GM21737 (cell line): ENCODE measurements around the gene MKRN2.
"Not testable (repeated sequence)": the region's sequence is repeated elsewhere in the genome, so short reads cannot be mapped to it uniquely, and the experiment has no call there.

Source experiments
- ATAC-seq: cut with Tn5 transposase; IDR thresholded peaks from one replicate; pipeline ENCODE4 v1.9.1; 2021; ENCODE audit warnings: mild to moderate bottlenecking, moderate library complexity; ENCODE audit not compliant: unreplicated experiment

MKRN2 gene

DNA sequence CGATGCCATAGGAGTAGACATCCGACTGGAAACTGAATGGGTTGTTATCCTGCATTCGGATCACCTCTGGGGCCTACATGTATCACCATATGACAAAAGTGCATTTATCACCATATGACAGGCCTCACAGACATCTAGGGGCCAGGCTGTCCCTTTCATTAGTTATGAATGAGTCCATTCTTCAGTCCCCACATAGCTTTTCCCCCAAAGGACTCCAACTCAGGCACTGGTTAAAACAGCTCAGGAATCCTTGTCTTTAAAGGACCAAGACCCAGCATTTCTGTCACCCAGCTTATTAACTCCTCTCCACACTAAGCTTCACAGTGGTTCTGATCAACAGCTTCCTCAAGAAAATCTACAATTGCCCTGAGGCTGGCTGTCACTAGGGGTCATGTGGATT, 28.3 kb downstream of the MKRN2 start:
- ATAC-seq = no peak

DNA sequence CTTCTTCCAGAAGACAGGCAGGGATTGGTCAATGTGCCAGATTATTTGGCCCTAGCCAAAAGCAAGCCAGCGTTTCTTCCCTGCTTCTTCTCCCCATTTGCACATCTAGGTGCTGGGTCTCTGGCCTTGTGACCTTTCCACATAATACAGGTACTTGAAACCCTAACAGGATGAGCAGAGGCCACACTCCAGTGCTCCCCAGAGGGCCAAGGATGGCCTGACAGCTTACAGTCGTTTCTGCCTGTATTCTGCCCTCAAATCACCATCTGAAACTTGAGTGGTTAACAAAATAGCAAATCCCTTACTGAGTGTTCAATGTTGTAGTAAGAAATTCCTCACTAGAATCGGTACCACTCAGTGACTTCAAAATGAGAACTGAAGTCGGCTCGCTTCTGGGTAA, 29.1 kb downstream of the MKRN2 start:
- ATAC-seq = no peak

DNA sequence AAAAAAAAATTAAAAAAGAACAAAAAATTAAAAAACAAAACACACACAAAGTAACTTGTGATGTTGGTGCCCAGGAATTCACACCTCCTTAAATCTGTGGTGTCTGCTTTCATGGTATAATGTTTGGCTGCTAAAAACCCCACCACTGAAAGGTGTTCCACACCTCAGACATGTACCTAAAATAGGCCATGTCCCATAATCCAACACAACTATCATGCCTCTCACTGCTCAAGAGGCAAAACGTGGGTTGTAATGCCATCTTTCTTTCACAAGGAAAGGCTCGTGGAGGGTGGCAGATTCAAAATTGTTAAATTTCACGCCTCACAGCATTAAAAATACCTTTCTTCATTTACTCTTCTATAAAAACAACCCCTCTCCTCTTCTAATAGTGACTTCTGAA, 29.5 kb downstream of the MKRN2 start:
- no peak for ATAC-seq

DNA sequence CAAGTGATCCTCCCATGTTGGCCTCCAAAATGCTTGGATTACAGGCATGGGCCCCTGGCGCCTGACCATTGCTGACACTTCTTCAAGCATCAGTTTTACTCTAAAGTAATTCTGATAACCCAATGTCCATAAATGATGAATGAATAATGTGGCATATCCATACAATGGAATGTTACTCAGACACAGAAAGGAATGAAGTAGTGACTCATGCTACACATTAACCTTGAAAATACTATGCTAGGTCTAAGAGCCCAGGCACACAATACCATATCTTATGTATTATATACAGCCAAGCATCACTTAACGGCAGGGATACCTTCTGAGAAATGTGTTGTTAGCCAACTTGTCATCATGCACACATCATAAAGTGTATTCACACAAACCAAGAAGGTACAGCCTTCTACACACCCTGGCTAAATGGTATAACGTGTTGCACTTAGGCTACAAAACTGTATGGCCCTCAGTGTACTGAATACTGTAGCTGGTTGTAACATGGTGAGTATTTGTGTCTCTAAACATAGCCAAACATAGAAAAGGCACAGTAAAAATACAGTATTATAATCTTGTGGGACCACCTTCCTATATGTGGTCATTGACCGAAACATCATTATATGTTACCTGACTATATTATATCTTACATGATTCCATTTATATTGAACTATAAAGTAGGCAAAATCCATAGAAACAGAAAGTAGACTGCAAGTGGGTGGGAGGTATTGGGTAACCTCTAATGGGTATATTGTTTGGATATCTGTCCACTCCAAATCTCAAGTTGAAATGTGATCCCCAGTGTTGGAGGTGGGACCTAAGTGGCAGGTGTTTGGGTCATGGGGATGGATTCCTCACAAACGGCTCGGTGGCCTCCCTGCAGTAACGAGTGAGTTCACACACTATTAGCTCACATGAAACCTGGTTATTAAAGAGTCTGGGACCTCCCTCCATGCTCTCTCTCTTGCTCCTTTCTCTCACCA, 31.4 kb downstream of the MKRN2 start:
- ATAC-seq = no peak

DNA sequence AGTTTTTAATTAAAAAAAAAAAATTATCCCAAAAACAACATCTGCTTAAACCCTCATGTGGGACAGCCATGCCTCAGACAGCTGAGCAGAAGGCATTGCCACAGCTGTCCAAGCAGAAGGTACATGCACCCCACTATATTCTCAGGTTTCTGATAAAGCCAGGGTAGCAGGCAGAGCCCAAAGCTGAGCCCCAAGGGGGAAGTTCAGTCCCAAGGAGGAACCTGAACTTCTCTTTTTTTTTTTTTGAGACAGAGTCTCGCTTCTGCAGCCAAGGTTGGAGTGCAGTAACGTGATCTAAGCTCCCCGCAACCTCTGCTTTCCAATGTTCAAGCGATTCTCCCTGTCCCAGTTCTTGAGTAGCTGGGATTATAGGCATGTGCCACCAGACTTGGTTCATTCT, 33.2 kb downstream of the MKRN2 start:
- ATAC-seq = no peak

DNA sequence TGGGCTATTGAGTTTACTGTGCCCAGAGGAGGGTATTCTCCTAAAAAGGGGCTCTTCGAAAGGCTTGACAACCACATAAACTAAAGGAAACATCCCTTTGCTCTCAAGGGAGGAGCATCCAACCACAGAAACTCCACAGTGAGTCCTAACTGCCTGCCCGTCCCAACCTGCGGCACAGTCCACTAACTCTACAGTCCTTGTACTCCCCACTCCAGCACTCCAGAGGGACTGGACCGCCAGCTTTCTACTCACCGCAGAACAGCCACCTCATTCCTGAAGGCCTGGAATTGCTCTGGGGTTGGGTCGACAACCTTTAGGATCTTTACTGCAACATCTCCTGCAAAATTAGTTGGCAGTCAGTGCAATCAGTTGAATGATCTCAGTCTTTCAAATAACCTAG, 34.6 kb downstream of the MKRN2 start:
- ATAC-seq = no peak

DNA sequence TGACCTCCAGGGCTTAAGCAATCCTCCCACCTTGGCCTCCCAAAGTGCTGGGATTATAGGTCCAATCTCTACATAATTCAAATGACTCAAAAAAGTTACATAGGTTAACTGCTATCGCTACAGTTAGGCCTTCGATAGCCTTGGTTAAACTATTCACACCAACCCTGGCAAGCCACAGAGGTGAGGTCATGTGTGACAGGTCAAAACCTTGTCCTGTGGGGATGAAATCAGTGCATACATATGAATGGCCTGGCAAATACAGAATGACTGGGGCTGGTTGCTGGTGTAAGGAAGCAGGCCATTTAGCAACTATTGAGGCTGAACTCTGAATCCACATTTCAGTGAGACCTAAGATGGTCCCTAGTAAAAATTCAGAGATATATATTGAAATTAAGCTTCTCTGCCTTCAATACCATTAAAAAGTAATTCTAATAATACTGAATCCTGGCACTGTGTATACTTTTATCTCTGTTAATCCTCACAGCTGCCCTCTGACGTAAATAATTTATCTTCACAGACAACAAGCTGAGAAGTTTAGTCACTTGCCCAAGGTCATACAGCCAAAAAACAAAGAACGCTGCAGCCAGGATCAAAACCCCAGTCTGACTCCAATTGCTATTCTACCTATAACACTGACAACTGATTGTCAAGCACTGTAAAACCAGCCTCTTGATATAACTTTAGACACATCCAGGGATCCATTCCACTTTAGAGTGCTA, 35.3 kb downstream of the MKRN2 start:
- ATAC-seq = no peak

DNA sequence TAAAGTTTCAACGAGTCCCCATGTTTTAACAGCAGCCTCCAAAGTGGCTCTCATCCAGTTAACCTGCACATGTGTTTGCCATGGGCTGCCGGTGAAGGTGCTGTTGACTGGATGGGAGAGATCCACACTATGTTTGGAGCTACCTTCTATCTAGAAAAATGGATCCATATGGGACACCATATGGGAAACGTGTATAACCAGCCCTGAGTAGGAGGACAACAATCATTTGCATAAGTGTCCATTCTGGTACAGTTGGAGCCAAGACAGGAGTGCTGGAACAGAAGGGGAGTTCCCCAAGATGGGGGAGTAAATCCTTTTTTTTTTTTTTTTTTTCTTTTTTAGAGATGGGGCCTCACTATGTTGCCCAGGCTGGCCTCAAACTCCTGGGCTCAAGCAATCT, 36.6 kb downstream of the MKRN2 start:
- ATAC-seq = no peak

DNA sequence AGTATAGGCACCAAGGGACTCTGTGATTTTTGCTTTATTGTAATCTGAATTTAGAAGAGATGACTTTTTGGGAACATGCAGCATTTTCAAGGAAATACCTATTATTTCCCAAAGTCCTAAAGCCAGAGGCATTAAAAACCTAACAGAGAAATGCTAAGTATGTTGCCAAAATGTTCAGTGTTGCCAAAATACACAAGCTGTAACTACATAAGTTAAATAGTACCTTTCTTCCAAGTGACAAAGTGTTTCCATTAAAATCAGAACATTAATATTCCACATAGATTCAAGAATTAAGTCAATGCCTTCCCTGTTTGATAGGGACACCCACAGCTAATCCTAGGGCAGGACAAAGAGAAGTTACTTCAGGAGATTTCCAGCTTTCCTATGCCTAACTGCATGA, 42.0 kb downstream of the MKRN2 start:
- ATAC-seq = no peak

DNA sequence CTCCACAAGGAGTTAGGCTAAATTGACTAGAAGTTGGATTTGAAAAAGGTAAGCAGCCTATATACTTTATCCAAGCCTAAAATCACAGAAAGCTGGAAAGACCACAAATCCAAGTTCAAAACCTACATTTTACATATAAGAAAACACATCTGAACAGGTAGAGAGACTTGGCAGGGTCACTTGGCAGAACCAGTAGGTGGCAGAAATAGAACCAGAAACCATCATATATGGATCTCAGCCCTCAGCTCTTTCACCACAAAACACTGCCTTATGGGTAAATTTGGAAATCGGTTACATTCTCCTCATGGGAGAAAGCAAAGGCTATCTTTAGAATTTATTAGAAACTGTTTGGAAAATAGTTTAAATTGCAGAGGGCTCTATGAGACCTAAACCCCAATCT, 44.2 kb downstream of the MKRN2 start:
- no peak for ATAC-seq

DNA sequence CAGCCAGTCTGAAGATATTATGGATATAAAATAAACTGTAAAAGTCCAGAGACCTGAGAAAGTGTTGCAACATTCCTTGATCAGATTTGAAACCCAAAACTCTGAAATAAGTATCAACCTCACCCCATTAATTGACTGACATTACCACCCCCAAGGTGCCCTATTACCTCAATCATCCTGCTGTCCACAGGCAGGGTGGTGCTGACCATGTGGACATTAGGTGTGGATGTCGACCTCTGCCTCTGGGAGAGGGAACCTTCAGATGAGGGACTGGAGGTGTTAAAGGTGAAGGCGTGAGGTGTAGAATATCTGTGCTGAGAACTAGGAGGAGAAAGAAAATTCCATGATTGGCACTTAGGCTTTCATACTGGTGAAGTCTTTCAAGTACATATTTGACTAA, 47.1 kb downstream of the MKRN2 start:
- no peak for ATAC-seq

DNA sequence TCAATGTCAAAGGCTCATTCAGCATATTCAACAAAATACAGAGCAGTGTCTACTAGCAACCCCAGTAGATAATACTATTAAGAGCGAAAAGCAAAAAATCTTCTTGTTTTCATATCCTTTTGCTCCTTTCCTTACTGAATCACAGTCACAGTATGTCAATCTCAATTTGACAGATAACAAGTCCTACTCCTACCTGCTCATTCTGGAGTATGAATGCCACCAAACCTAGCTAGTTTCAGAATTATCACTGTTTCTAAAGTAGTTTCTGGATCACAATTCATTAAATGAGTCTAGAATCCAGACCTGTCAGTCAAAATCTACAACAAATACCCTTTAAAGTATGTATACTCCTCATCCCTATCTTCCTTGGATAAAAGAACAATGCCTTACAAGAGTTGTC, 51.5 kb downstream of the MKRN2 start:
- ATAC-seq = no peak

DNA sequence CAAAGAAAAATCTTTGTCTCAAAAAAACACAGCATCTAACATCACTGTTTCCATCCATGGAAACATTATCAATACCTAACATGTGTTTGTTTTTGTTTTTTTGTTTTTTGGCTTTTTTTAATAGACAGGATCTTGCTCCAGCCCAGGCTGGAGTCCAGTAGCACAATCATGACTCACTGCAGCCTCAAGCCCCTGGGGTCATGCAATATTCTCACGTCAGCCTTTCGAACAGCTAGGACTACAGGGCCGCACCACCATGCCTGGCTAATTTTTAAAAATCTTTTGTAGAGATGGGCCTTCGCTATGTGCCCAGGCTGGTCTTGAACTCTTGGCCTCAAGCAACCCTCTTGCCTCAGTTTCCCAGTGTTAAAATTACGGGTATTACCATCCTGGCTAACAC, 54.2 kb downstream of the MKRN2 start:
- no peak for ATAC-seq

DNA sequence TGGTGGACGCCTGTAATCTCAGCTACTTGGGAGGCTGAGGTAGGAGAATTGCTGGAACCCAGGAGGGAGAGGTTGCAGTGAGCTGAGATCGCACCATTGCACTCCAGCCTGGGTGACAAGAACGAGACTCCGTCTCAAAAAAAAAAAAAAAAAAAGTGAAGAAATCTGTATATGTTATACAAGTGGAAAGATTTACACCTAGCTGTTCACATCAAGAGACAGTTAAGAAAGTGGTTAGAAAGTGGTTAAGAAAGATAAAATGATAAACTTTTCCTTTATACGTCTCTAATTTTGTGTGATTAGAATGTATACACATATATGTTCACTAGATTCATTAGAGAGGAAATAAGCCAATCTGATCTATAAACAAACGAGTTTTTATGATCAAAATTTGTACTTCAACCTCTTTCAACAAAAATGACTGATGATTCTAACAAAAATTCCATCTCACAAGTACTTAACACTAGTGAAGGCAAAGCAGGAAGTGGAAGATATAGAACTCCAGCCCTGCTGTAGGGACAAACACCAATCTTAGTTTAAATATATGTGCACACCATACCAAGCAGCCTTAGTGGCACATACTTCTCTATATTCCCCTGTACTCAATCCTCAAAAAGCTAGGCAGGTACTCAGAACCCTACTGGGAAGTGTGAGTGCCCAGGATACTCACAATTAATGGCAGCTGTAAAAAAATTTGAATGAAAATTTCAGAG, 55.8 kb downstream of the MKRN2 start:
- no peak for ATAC-seq

DNA sequence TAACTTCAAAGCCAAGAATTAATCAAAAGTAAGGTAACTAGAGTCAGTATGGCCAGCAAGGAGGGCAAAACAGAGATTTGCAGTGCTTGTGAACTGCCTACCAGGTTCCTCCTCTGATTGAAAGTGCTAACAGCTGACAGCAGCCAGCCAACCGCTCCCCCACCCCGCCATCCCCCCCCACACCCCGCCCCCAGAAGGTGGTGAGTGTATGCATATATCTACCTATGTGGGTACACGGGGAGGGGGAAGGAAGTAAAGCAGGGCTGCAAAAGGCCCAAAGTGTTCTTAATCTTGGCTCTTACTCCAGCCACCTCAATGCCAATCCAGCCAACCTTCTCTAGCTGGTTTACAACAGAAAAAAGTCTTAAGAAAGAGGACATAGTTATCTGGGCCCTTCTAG, 56.4 kb downstream of the MKRN2 start:
- ATAC-seq = no peak

DNA sequence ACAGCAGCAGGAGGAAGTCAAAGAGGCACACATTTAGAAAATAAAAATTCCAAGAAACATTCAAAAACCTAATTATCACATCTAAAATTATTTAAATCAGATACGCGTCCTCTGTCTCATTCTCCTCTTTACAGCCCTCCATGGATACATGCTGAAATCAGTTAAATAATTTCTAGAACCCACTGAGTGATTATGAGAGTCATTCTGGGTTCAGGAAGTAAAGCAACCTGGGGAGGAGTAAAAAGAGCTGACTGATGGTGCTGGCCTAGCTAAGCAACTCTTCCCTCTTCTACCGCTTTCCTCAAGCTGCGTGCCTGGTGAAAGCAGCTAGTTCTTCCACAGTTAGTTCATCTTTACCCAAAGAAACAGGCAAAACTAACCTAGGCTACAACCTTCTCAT, 58.4 kb downstream of the MKRN2 start:
- no peak for ATAC-seq

DNA sequence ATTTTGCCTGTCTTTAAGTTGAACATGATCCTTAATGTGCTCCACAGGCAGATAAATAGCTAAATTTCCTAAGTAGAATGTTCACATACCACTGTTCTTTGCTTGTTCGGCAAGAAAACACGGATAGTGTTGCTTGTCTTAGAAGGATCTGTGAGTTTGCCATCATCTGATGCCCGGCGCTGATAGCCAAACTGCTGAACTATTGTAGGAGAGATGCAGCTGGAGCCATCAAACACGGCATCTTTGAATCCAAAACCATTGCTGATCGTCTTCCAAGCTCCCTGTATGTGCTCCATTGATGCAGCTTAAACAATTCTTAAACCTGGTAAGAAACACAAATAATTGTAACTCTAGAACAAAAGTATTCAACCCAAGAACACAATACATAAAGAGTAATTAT, 61.5 kb downstream of the MKRN2 start:
- no peak for ATAC-seq

DNA sequence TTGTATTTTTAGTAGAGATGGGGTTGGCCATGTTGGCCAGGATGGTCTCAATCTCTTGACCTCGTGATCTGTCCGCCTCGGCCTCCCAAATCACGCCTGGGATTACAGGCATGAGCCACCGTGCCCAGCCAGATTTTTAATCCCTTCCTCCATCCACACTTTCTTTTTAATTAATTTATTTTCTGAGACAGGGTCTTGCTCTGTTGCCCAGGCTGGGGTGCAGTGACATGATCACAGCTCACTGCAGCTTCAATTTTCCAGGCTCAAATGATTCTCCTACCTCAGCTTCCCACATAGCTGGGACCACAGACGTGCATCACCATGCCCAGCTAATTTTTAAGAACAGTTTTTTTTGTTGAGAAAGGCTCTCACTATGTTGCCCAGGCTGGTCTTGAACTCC, 63.4 kb downstream of the MKRN2 start:
- no peak for ATAC-seq

DNA sequence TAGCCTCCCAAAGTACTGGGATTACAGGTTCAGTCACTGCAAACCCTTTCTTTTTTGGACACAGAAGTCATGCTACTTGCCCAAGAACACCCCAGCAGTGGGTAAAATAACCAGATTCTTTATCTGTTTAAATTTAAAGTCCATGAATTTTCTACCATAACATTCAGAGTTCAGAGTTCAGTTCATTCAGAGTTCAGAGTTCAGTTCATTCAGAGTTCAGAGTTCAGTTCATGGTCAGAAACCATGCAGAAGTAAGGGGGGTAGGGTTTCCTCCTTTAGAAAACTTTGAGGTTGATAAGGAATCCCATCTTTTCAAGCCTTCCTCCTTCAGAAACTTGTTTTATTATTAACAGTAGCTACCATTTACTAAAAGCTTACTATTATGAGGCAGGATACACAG, 63.8 kb downstream of the MKRN2 start:
- no peak for ATAC-seq

DNA sequence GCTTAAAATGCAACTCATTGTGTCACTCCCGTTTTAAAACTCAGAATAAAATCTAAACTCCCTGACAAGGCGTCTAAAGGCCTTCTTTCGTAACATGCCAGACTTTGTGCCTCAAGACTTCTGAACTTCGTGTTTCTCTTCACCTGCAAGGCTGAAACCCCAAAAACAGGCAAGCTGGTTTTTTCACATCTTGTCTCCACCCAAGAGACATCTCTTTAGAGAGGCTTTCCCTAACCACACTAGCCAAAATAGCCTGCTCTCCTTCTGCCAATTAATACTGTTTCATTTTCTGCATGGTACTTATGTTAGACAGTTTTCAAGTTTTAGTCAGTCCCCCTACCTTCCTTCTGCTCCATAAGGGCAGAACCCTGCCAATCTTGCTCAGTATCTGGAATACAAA, 65.4 kb downstream of the MKRN2 start:
- ATAC-seq = no peak

DNA sequence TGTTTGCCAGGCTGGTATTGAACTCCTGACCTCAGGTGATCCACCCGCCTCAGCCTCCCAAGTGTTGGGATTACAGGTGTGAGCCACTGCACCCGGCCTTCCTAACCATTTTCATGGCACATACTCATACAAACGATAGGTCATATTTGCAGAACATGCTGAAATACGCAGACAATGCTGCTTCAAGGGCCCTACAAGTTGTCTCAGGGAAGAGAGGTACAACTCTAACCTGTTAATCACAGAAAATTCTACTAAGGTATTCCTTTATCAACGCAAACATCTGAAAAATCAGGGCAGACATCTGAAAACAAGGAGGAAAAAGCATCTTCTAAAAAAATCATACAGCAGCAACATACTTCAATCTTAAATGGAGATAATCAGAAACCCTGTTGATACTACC, 67.2 kb downstream of the MKRN2 start:
- no peak for ATAC-seq

DNA sequence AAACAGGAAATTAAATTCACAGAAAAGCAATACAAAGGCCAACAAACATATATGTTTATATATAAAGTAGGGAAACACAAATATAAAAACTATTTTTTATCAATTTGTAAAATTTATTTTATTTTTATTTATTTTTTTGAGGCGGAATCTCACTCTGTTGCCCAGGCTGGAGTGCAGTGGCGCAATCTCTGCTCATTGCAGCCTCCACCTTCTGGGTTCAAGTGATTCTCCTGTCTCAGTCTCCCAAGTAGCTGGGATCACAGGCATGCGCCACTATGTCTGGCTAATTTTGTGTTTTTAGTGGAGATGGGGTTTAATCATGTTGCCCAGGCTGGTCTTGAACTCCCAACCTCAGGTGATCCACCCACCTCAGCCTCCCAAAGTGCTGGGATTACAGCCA, 68.1 kb downstream of the MKRN2 start:
- not testable (repeated sequence) for ATAC-seq
